Keratinocyte (primary cell): ENCODE data around the gene TTC3. TPM values are rescaled to one million over a fixed set of nuclear protein-coding genes. Genes with fewer than 3 reads are reported as not detected.

ENCODE experiments used
- DNase-seq: peaks from one replicate; pipeline ENCODE4 v3.0.0-alpha.2; 2011; ENCODE audit warnings: low read depth, missing footprints, low spot score
- FAIRE-seq: peaks from 2 replicates; lab custom pipeline; 2011; peaks lifted over from hg19 to GRCh38; lab: Jason Lieb, UNC
- H2AFZ ChIP-seq: 2 replicates; pipeline ENCODE4 v1.6.0; 2012; ENCODE audit warnings: low read length, control low read depth, inconsistent platforms; ENCODE audit not compliant: control insufficient read depth
- H3K27ac ChIP-seq: 2 replicates; pipeline ENCODE4 v1.5.1; 2011; ENCODE audit warnings: low read length; ENCODE audit not compliant: control insufficient read depth, insufficient read depth
- H3K27me3 ChIP-seq: 3 replicates; pipeline ENCODE4 v1.6.0; 2011; ENCODE audit warnings: low read length; ENCODE audit not compliant: control insufficient read depth, insufficient read depth; ENCODE audit errors: extremely low read depth
- H3K36me3 ChIP-seq, 2 experiments: 2 replicates in 1 of 2; 3 replicates in 1 of 2; pipeline ENCODE4 v1.5.1; 2011; ENCODE audit warnings: low read length in 2 of 2, mild to moderate bottlenecking in 1 of 2; ENCODE audit not compliant: control insufficient read depth in 2 of 2, insufficient read depth in 2 of 2; ENCODE audit errors: extremely low read depth in 1 of 2
- H3K4me1 ChIP-seq: 3 replicates; pipeline ENCODE4 v1.5.1; 2011; ENCODE audit warnings: low read length; ENCODE audit not compliant: control insufficient read depth, insufficient read depth; ENCODE audit errors: extremely low read depth
- H3K4me2 ChIP-seq: 3 replicates; pipeline ENCODE4 v1.6.0; 2011; ENCODE audit warnings: low read depth, low read length; ENCODE audit not compliant: control insufficient read depth, insufficient read depth; ENCODE audit errors: extremely low read depth
- H3K4me3 ChIP-seq, 3 experiments: fragments of 200-600 bp in 1 of 3; sonication (generic) in 1 of 3; 2 replicates in 2 of 3; 3 replicates in 1 of 3; pipeline ENCODE4 v1.5.1; 2011 to 2016; ENCODE audit warnings: low read length in 3 of 3, mild to moderate bottlenecking in 3 of 3, control low read depth in 2 of 3, inconsistent platforms in 1 of 3, low read depth in 1 of 3, mixed read lengths in 1 of 3, mixed run types in 1 of 3, moderate library complexity in 1 of 3; ENCODE audit not compliant: control insufficient read depth in 2 of 3, insufficient read depth in 2 of 3; ENCODE audit errors: extremely low read depth in 1 of 3
- H3K79me2 ChIP-seq: 2 replicates; pipeline ENCODE4 v1.6.0; 2012; ENCODE audit warnings: low read length; ENCODE audit not compliant: control insufficient read depth, insufficient read depth
- H3K9ac ChIP-seq: 3 replicates; pipeline ENCODE4 v1.6.0; 2011; ENCODE audit warnings: low read length; ENCODE audit not compliant: control insufficient read depth, insufficient read depth; ENCODE audit errors: extremely low read depth
- H3K9me1 ChIP-seq: 3 replicates; pipeline ENCODE4 v1.6.0; 2011; ENCODE audit warnings: low read length; ENCODE audit not compliant: control insufficient read depth, insufficient read depth; ENCODE audit errors: extremely low read depth
- H3K9me3 ChIP-seq: 2 replicates; pipeline ENCODE4 v1.5.1; 2012; ENCODE audit warnings: low read depth, low read length; ENCODE audit not compliant: control insufficient read depth
- H4K20me1 ChIP-seq: 3 replicates; pipeline ENCODE4 v1.6.0; 2011; ENCODE audit warnings: low read length; ENCODE audit not compliant: control insufficient read depth, insufficient read depth; ENCODE audit errors: extremely low read depth
- CTCF ChIP-seq, 3 experiments: IDR thresholded peaks in 1 of 3; conservative IDR thresholded peaks in 1 of 3; optimal IDR thresholded peaks in 1 of 3; 2 replicates in 2 of 3; 3 replicates in 1 of 3; pipeline versions ENCODE3 to v1.5.1; 2011; ENCODE audit warnings: low read length in 3 of 3, mild to moderate bottlenecking in 3 of 3, moderate library complexity in 2 of 3, control low read depth in 1 of 3, inconsistent platforms in 1 of 3; ENCODE audit not compliant: insufficient read depth in 2 of 3; ENCODE audit errors: extremely low read depth in 1 of 3
- EZH2 ChIP-seq: IDR thresholded peaks from one replicate; pipeline ENCODE4 v1.6.1; 2012; ENCODE audit warnings: inconsistent platforms, mild to moderate bottlenecking, low read length, moderate library complexity
- dilution Hi-C: fragments of 300-500 bp; cut with MboI; formaldehyde crosslinking; loops from one replicate; pipeline ENCODE4 v1.7.0; 2020; ENCODE audit warnings: low sequenced_read_pairs; ENCODE audit not compliant: extremely low pct_ligation_motif_present
- polyA plus RNA-seq, 5 experiments: library from polyadenylated mRNA; depleted of rRNA in 3 of 5; stranded (reverse) in 3 of 5; stranded (forward) in 1 of 5; unstranded in 1 of 5; fragments of >200 nt; gene quantifications; 1 replicate in 1 of 5; 2 replicates in 3 of 5; 3 replicates in 1 of 5; pipeline versions ENCODE4 v1.2.1 to v1.2.3, GENCODE V29; 2011 to 2012; ENCODE audit warnings: missing spikeins in 2 of 5, low read depth in 1 of 5, low replicate concordance in 1 of 5

TTC3 gene
- polyA plus RNA-seq, 1 donor (not counting 4 experiments of a cell fraction or from before 2014, with no cell fraction given): 38.5 TPM

- Histone ChIP-seq H3K27ac (no peak overlapping the region), H2AFZ (no peak overlapping the region), H3K4me3 (no peak overlapping the region), H3K9ac (no peak overlapping the region), H3K4me1 (no peaks in the 10 kb centered on the region), H3K9me3 (no peaks in the 10 kb centered on the region), H3K27me3 (no peaks in the 10 kb centered on the region), H3K36me3 (peaks cover under 1 to 2% of the 10 kb centered on the region in 2 experiments), H3K9me1 (no peaks in the 10 kb centered on the region), H3K4me2 (no peak overlapping the region), H4K20me1 (no peaks in the 10 kb centered on the region), H3K79me2 (peaks cover 45% of the 10 kb centered on the region)
- TF ChIP-seq EZH2: no peak
- TF ChIP-seq CTCF (optimal IDR thresholded peaks at IDR 0.05 in 1 of 3, IDR thresholded peaks at IDR 0.05 in 1 of 3, conservative IDR thresholded peaks at IDR 0.05 in 1 of 3; ENCODE audit: extremely low read depth in 1 of 3, insufficient read depth in 2 of 3, low read length in 3 of 3): no peak
- dilution Hi-C loops: no loop called here
- DNase-seq: no peak
- FAIRE-seq: peak; percentile 9
Observed at GRCh38 chr21:37085726-37086125, 12.7 kb downstream of the TTC3 start.

- no peaks in the 10 kb centered on the region for H3K27me3 ChIP-seq
- H3K4me1 ChIP-seq: no peaks in the 10 kb centered on the region
- H3K79me2 ChIP-seq: peaks cover 42% of the 10 kb centered on the region
- H3K9ac ChIP-seq: no peak overlapping the region
- dilution Hi-C loops: no loop called here
- peak; percentile 18 to 47 (median 36) for TF ChIP-seq CTCF (optimal IDR thresholded peaks at IDR 0.05 in 1 of 3, IDR thresholded peaks at IDR 0.05 in 1 of 3, conservative IDR thresholded peaks at IDR 0.05 in 1 of 3; ENCODE audit: extremely low read depth in 1 of 3, insufficient read depth in 2 of 3, low read length in 3 of 3)
- no peak for TF ChIP-seq EZH2
- no peak overlapping the region for H3K27ac ChIP-seq
- DNase-seq (no peak), FAIRE-seq (no peak)
- H3K4me3 ChIP-seq: no peak overlapping the region
- H3K36me3 ChIP-seq: peaks cover 2% of the 10 kb centered on the region in 2 experiments
- no peaks in the 10 kb centered on the region for H4K20me1 ChIP-seq
- no peak overlapping the region for H2AFZ ChIP-seq
- no peaks in the 10 kb centered on the region for H3K9me1 ChIP-seq
- no peak overlapping the region for H3K4me2 ChIP-seq
- no peaks in the 10 kb centered on the region for H3K9me3 ChIP-seq
Observed at GRCh38 chr21:37087188-37087587, 14.1 kb downstream of the TTC3 start.
